NCI-H187 (cell line): ENCODE results near the gene CSNK1A1.
"Not testable (repeated sequence)": the region's sequence is repeated elsewhere in the genome, so short reads cannot be mapped to it uniquely, and the experiment has no call there.

ENCODE experiments used
- DNase-seq, 2 experiments: peaks; one replicate each; lab custom pipeline; 2025; lab: John Stamatoyannopoulos, UW

The CSNK1A1 gene

GRCh38 chr5:149572576-149573231 is 21.5 kb upstream of the CSNK1A1 start:
- DNase-seq, result no peak

GRCh38 chr5:149572170-149572569 is 20.9 kb upstream of the CSNK1A1 start:
- DNase-seq, result no peak

DNA sequence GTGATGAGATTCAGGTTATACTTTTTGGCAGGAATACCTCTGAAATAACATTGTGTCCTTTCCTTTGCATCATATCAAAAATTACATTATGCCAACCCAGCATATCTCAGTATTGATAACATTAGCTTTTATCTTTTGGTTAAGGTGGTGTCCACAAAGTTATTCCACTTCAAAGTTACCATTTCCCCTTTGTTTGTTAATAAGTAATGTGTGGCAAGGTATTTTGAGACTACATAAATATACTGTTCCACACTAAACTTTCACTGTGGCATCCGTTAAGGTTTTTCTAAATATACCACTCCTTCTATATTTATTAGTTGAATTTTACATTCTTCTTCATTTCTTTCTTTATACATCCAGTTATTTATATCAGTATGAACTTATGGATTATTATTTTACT is 16.0 kb upstream of the CSNK1A1 start:
- DNase-seq, result no peak

DNA sequence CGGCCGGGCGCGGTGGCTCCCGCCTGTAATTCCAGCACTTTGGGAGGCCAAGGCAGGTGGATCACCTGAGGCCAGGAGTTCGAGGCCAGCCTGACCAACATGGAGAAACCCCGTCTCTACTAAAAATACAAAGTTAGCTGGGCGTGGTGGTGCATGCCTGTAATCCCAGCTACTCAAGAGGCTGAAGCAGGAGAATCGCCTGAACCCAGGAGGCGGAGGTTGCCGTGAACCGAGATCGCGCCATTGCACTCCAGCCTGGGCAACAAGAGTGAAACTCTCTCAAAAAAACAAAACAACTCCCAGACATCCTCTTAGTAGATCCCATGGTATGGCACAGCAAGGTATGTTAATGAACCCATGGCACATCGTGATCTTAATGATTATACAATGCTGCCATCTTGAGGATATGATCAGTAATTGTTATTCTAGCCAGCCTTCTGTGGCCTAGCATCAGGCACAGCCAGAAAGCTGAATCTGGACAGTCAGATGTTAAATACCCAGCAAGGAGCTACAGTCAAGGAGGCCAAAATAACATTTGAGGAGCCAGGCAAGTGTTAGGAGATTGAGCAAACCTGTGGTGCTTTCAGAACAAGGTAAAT is 13.4 kb upstream of the CSNK1A1 start:
- peak; percentile 15 to 58 for DNase-seq

- DNase-seq, result no peak
Observed at GRCh38 chr5:149563466-149563865, 12.2 kb upstream of the CSNK1A1 start.

DNA sequence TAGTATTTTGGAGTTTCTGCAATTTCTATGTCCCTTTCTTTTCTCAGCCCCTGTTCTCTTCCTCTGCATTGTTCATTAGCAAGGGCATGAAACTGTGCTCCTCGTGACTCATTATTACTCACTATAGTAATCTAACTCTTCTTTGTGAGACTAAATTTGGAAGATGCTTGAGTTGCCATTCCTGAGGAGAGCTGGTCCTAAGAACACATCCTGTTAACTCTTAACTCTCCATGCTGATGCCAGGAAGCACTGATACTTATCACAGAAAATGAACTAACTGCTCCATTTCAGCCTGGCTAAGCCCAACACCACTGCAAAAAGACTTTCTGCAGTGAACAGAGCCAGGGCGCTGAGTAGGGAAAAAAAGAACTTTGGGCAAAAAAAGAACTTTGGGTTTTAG is 10.6 kb upstream of the CSNK1A1 start:
- DNase-seq, result no peak

GRCh38 chr5:149559706-149560105 is 8.5 kb upstream of the CSNK1A1 start:
- DNase-seq, result no peak

DNA sequence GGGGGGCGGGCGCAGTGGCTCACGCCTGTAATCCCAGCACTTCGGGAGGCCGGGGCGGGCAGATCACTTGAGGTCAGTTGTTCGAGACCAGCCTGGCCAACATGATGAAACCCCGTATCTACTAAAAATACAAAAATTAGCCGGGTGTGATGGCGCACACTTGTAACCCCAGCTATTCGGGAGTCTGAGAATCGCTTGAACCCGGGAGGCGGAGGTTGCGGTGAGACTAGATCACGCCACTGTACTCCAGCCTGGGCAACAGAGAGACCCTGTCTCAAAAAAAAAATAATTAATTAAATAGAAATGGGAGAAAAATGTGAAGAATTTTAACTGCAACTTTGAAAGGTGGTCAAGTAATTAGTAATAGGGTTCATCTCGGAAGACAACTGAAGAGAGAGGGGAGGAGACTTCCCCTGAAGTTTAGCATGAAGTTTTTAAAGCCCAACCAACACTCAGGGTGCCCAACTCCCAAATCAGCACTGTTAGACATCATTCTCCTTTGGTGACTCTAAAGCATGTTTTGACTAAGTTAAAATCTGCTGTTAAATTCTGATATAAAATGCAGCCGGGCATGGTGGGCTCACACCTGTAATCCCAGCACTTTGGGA is 1.4 kb upstream of the CSNK1A1 start:
- no peak for DNase-seq

GRCh38 chr5:149552038-149552494 is 827 bp upstream of the CSNK1A1 start:
- no peak for DNase-seq

GRCh38 chr5:149550594-149551226 is 529 bp downstream of the CSNK1A1 start:
- no peak for DNase-seq

GRCh38 chr5:149550268-149550583 is 1.0 kb downstream of the CSNK1A1 start:
- no peak for DNase-seq

DNA sequence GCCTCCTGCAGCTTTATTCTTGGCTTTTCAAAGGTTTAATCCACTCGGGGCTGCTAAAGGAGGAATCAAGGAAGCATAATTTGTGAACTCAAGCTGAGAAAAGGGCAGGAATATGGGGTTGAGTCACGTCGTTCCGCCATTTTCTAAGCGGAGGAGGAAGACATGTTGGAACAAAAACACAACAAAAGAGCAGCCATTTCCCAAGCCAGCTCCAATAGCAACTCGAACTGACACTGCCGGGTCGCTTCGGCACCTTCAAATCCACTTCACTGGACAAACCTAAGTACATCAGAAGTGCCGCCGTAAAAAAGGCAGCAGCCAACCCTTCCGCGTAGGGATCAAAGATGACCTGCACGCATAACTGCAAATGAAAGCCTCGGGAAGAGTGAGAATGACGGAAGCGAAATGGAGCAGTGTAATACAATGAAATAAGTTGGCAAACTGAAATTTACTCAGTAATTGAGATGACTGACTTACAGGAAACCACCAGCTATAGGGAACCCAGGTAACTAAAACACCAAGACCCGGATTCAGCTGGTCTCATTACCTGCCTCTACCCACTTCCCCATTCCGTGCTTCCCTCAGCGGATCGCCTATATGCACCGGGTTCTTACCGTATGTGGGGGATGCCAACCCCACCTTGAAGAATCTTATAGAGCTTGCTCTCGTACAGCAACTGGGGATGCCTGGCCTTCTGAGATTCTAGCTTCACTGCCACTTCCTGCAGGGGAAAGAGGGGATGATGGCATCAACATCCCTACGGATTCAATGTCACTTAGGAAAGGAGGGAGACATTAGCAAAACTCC is 1.6 kb downstream of the CSNK1A1 start:
- DNase-seq, result peak; percentile 41 to 48

- no peak for DNase-seq
Observed at GRCh38 chr5:149546974-149547373, 4.3 kb downstream of the CSNK1A1 start.

- DNase-seq, result no peak
Observed at GRCh38 chr5:149545327-149545726, 5.9 kb downstream of the CSNK1A1 start.

DNA sequence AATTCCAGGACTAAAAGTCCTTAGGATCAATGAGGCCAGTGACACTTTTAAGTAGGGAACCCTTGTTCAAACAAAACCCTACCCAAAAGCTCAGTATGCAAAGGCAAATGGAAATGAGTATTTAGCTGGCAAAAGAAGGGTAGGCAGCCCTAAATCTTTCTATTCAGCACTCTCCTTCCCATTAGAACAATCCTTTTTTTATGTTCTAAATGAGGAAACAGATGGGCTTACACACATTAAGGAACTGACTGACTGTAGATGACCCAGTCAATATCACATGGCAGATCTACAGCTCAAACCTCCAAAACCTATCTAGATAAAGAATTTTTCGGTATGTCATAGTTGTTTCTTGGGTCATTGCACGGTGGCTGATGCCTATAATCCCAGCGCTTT is 7.2 kb downstream of the CSNK1A1 start:
- no peak for DNase-seq

- no peak for DNase-seq
Observed at GRCh38 chr5:149543361-149544027, 7.7 kb downstream of the CSNK1A1 start.

DNA sequence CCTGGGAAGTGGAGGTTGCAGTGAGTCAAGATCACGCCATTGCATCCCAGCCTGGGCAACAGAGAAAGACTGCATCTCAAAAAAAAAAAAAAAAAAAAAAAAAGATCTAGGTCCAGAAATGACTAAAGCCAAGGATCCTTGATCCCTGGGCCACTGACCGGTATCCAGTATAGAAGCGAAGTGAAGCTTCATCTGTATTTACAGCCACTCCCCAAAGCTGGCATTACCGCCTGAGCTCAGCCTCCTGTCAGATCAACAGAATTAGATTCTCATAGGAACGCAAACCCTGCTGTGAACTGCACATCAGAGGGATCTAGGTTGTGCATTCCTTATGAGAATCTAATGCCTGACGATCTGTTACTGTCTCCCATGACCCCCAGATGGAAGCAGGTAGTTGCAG is 9.3 kb downstream of the CSNK1A1 start:
- no peak for DNase-seq

- no peak for DNase-seq
Observed at GRCh38 chr5:149540089-149540488, 11.2 kb downstream of the CSNK1A1 start.

DNA sequence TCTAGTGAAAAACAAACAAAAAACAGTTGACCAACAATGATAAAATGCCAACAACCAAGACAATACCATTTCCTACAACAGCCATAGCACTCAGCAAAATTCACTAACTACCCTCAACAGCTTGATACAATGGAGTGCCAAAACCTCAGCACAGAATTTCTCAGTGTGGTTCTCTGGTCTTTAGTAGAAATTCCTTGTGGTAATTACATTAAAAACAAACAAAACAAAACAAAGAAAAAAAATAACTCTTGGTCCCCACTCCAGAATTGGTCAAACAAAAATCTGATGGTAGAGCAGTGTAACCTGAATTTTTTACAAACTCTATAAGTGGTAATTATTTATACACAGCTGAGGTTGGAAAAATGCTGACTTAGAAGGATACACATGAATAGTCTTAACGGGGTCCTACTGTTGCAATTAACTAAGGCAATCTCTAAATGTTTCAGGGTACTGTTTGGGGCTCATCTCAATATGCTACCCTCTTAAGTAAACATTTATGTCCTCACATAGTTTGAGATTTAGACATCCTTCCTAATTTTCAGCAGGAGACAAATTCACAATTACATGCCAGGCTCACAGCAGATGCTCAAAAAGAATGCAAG is 13.8 kb downstream of the CSNK1A1 start:
- no peak for DNase-seq

DNA sequence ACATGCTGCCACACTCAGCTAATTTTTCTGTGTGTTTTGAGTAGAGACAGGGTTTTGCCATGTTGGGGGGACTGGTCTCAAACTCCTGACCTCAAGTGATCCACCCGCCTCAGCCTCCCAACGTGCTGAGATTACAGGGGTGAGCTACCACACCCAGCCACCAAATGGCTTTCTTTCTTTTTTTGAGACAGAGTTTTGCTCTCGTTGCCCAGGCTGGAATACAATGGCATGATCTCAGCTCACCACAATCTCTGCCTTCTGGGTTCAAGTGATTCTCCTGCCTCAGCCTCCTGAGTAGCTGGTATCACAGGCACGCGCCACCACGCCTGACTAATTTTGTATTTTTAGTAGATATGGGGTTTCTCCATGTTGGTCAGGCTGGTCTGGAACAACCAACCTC is 15.5 kb downstream of the CSNK1A1 start:
- DNase-seq, result not testable (repeated sequence)

- DNase-seq, result no peak
Observed at GRCh38 chr5:149532413-149532812, 18.8 kb downstream of the CSNK1A1 start.
